Activated naive CD8-positive, alpha-beta T cell treated with anti-CD3 and anti-CD28 coated beads, Interleukin-2, amount 50 U/mL, for 24 hours (primary cell): Measurements from ENCODE around the gene HSCB.
"Not testable (repeated sequence)": the region's sequence is repeated elsewhere in the genome, so short reads cannot be mapped to it uniquely, and the experiment has no call there.

ENCODE experiments used
- ATAC-seq: fragments of 150-1000 bp; cut with Tn5 transposase; one replicate; pipeline ENCODE4 v1.10.0; 2021
- DNase-seq: peaks from one replicate; pipeline ENCODE4 v3.0.0; 2021
- H3K27ac Mint-ChIP-seq: one replicate; pipeline ENCODE4 v1.8.0; 2021; ENCODE audit warnings: mild to moderate bottlenecking, mixed read lengths
- H3K27me3 Mint-ChIP-seq: one replicate; pipeline ENCODE4 v1.8.0; 2021; ENCODE audit warnings: mixed read lengths
- H3K36me3 Mint-ChIP-seq: one replicate; pipeline ENCODE4 v1.8.0; 2021; ENCODE audit warnings: low read depth, mixed read lengths
- H3K4me1 Mint-ChIP-seq: one replicate; pipeline ENCODE4 v1.8.0; 2021; ENCODE audit warnings: mixed read lengths
- H3K4me3 Mint-ChIP-seq: one replicate; pipeline ENCODE4 v1.8.0; 2021; ENCODE audit warnings: mild to moderate bottlenecking, moderate library complexity, mixed read lengths
- H3K9me3 Mint-ChIP-seq: one replicate; pipeline ENCODE4 v1.8.0; 2021; ENCODE audit warnings: mixed read lengths

HSCB gene

DNA sequence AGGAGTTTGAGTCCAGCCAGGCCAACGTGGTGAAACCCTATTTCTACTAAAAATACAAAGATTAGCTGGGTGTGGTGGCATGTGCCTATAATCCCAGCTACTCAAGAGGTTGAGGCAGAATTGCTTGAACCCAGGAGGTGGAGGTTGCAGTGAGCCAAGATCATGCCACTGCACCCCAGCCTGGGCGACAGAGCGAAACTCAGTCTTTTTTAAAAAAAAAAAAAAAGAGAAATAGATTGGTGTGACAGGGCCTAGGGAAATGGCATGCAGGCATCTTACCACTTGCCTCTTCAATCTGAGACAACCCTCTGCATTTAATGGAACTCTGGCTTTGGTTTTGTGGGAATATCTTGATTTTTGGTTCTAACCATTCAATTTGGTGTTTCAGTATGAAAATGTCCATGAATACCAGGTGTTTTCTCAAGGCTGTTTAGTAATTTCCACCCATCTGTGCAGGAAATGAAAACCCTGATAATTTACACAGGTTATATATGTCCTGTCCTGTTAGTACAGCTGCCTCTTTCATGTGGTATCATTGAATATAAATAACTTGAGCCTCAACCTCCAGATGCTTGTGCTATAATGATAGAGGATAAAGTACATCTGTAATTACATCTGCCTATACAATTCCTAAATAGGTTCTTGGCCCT, 50.1 kb downstream of the HSCB start:
- peaks cover 38% of the 10 kb centered on the region for H3K36me3 Mint-ChIP-seq
- DNase-seq = no peak
- H3K4me3 Mint-ChIP-seq = no peak overlapping the region
- H3K9me3 Mint-ChIP-seq = no peaks in the 10 kb centered on the region
- ATAC-seq = peak; percentile 33
- peaks cover 55% of the 10 kb centered on the region for H3K4me1 Mint-ChIP-seq
- H3K27ac Mint-ChIP-seq = no peak overlapping the region
- H3K27me3 Mint-ChIP-seq = no peaks in the 10 kb centered on the region

DNA sequence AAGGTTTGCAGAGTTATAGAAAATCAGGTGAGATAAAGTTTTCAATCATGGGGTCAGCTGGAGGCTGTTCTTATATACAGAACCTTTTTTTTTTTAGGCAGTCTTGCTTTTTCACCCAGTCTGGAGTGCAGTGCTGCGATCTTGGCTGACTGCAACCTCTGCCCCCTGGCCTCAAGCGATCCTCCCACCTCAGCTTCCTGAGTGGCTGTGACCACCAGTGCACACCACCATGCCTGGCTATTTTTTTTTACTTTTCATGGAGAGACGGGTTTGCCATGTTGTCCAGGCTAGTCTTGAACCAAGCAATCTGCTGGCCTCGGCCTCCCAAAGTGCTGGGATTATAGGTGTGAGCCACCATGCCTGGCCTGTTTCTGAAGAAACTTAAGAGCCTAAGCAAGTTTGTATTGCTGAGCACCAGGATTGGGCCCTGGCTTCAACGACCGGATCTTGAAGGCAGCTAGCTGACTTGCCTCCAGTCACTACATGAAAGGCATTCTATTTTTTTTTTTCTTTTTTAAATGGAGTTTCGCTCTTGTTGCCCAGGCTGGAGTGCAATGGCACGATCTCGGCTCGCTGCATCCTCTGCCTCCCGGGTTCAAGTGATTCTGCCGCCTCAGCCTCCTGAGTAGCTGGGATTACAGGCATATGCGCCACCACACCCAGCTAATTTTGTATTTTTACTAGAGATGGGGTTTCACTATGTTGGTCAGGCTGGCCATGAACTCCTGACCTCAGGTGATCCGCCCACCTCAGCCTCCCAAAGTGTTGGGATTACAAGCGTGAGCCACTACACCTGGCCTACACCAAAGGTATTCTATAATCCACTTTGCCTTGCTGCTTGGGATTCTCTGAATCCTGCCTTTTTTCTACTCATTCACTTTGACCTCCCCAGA, 50.9 kb downstream of the HSCB start:
- Mint-ChIP-seq H3K27me3 (no peaks in the 10 kb centered on the region), H3K9me3 (no peaks in the 10 kb centered on the region), H3K36me3 (peaks cover 44% of the 10 kb centered on the region), H3K4me1 (peaks cover 62% of the 10 kb centered on the region), H3K4me3 (no peak overlapping the region), H3K27ac (no peak overlapping the region)
- ATAC-seq = peak; percentile 35
- DNase-seq = no peak

DNA sequence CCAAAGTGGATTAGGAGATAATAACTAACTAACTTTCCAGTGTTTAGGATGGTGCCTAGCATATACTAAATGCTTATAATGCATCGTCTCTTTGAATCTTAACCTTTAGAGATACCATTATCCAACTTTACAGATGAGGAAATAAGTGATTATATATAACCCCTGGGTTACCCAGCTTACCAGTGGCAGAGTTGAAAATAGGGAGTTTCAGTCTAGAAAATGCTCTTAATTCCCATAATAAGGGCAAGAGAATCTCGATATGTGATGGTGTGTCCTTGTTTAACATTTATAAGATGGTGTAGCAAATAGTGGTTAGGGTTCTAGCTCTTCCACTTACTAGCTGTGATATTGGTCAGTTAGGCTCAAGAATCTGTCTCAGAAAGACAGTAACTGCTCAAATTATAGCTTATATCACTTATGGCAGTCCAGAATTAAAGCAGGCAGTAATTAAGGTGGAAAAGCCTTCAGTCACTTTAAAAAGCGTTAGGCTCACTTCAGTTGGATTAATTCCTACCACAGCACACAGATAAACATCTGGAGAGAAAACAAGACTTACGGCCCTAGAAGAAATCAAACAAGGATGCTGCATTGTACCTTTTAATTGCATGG, 52.2 kb downstream of the HSCB start:
- no peak for DNase-seq
- Mint-ChIP-seq H3K9me3 (no peaks in the 10 kb centered on the region), H3K27ac (no peak overlapping the region), H3K36me3 (peaks cover 55% of the 10 kb centered on the region), H3K27me3 (no peaks in the 10 kb centered on the region), H3K4me3 (no peak overlapping the region), H3K4me1 (peaks cover 69% of the 10 kb centered on the region)
- no peak for ATAC-seq

DNA sequence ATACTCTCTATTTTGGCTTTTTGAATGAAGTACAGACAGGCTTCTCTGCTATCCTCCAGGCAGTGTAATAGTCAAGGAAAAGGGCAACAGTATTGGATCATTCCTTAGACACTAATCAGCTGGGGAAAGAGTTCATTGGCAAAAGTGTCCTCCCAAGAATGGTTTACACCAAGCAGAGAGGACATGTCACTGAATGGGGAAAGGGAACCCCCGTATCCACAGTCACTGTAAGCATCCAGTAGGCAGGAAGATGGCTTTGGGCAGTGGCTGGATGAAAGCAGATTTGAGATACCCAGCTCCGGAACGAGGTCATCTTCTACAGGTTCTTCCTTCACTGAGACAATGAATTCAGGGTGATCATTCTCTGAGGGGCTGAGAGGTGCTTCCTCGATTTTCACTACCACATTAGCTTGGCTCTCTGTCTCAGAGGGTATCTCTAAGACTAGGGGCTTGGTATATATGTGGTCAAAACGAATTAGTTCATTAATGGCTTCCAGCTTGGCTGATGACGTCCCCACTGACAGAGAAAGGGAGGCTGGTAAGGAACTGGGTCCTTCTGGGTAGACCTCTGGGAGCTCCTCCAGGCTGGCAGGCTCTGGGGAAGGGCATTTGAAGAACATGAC, 53.3 kb downstream of the HSCB start:
- DNase-seq (no peak), ATAC-seq (no peak)
- Mint-ChIP-seq H3K4me1 (peaks cover 69% of the 10 kb centered on the region), H3K27me3 (no peaks in the 10 kb centered on the region), H3K9me3 (no peaks in the 10 kb centered on the region), H3K4me3 (no peak overlapping the region), H3K27ac (no peak overlapping the region), H3K36me3 (peaks cover 63% of the 10 kb centered on the region)

DNA sequence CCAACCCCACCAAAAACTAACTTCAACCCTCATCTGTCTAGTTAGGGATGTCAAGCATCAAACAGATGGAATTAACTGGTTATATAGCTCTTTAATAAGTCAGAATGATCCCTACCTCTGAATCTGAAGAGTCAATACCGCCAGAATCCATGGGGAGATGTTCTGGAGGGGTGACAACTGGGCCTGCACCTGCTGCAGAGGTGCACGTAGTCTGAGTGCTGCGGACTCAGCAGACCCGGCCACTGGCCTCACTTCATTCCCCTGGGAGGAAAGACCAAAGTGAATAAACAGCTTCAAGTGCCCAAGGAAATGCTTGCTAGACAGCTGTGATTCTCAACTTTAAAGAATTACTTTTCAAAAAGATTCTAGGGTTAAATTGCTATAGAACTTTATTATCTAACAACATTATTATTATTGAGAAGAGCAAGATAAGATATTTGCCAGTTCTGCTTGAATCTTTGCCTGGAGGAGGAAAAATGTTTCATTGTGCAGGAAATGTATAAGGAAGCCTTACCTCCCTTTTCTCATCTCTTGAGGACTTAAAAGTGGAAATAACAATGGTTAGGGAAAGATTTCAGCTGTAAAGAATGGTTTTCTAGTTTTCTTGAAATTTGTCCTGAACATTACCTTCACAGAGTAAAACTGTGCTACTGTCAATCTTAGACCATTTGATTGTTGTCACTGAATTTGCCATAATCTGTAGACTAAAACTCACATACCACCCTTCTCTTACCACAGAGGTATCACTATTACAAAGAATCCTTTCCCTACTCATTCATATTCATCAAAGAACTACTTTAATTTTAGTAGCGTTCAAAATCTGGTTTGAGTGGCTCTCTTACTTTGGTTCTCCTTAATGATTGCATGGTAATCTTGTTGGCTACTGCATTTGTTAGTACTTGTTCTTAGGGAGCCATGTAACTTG, 54.4 kb downstream of the HSCB start:
- Mint-ChIP-seq H3K36me3 (peaks cover 65% of the 10 kb centered on the region), H3K27ac (peak overlapping the region; percentile 80), H3K9me3 (no peaks in the 10 kb centered on the region), H3K27me3 (no peaks in the 10 kb centered on the region), H3K4me1 (peaks cover 74% of the 10 kb centered on the region), H3K4me3 (peak overlapping the region; percentile 94)
- ATAC-seq = peak; percentile 8
- no peak for DNase-seq

DNA sequence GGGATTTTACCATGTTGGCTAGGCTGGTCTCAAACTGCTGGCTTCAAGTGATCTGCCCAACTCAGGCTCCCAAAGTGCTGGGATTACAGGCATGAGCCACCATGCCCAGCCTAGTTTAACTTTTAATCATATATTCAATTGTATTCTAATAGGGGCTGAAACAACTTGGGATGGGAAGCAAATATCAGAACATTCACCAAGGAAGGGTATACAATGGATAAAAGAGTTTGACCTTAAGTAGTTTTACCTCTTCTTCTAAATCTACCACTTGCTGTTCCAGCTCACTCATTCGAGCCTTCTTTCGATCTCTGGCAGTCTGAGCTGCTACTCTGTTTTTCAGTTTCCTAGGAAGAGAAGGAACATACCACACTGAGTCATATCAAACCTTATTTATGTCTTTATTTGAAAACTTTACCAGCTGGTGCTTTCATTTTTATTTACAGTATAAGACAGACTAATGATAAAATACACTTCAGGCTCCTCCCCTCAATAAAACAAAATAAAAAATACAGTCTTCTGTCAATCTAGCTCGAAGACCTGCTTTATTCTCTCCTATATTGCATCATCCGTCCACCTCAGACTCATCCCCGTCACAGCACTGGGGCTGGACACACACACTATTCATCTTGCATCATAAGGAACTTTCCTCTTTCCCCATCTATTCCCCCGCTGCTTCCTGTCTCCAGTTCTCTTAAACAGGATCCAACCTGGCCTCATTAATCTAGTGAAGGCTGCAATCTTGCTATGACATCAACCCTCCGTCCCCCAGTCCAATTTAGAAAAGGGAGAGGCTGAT, 57.2 kb downstream of the HSCB start:
- no peaks in the 10 kb centered on the region for H3K27me3 Mint-ChIP-seq
- peak overlapping the region; percentile 94 for H3K4me3 Mint-ChIP-seq
- H3K36me3 Mint-ChIP-seq = peaks cover 62% of the 10 kb centered on the region
- ATAC-seq (peak; percentile 44), DNase-seq (peak; percentile 33)
- H3K4me1 Mint-ChIP-seq = peaks cover 70% of the 10 kb centered on the region
- no peaks in the 10 kb centered on the region for H3K9me3 Mint-ChIP-seq
- peak overlapping the region; percentile 98 for H3K27ac Mint-ChIP-seq

DNA sequence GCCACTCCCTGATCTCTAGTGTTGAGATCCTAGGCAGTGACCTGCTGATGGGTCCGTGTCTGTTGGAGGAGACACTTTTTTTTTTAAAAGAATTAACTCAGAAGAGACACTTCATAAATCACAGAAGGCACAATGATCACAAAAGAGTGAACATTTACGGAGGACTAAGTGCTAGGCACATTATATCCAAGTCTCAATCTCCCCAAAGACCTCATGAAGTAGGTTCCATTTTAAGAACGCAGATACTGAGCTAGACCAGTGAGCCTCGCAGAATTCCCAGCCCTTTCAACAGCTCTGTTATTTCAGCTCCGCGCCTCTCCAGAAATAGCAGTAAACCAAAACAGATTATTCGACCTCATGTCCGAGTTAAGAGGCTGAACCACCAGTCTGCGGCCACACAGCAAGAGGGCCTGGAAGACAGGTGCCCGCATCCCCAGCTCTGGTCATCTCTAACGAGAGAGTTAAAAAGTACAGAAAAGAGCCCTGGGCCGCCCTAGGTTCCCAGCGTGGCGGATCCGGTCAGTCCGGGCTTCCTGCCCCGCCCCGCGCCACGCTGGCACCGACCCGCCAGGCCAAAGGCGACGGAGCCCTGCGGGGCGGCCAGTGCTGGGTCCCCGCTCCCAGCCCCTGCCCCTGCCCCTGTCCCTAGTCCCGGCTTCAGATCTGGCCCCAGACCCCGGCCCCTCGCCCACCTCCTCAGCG, 57.9 kb downstream of the HSCB start:
- H3K36me3 Mint-ChIP-seq = peaks cover 57% of the 10 kb centered on the region
- H3K4me3 Mint-ChIP-seq = peak overlapping the region; percentile 94
- DNase-seq (peak; percentile 51), ATAC-seq (peak; percentile 29)
- H3K27ac Mint-ChIP-seq = peak overlapping the region; percentile 98
- no peaks in the 10 kb centered on the region for H3K27me3 Mint-ChIP-seq
- peaks cover 67% of the 10 kb centered on the region for H3K4me1 Mint-ChIP-seq
- H3K9me3 Mint-ChIP-seq = no peaks in the 10 kb centered on the region

DNA sequence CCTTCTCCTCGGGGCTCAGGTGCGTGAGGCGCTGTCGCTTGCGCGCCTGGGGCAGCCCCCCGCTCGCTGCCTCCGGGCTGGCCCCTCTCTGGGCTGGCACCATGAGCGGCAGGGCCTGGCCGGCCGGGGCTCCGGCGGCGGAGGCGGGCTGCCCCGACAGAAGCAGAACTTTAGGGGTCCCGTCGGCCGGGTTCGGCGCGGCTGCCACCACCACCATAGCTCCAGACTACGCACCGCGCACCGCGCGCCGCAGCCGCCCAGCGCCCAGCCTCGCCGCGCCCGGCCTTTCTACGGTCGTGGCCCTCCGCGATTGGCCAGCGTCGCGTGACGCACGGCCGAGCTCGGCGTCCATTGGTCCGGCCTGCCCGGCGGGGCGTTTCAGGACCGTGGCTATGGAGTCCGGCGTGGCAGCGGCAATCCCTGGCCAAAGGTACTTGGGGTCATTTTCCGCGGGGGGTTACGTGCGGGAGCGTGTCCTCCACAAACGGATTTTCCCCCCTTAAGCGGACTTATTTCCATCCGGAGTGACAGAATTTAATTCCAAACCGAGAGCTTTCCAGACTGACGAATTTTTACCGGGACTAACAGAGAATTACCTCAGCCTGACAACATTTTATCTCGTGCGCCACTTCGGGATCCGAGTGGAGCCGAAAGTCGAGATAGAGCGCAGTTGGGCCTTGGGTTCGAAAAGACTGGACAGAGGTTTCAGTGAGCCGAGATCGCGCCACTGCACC, 58.6 kb downstream of the HSCB start, which contains the start of gene XBP1:
Gene XBP1, minus strand, starts transcription at position 262 of the 734 bp plus-strand sequence.
- Mint-ChIP-seq H3K4me1 (peaks cover 61% of the 10 kb centered on the region), H3K27me3 (no peaks in the 10 kb centered on the region), H3K9me3 (no peaks in the 10 kb centered on the region), H3K27ac (peak within 1 kb of the TSS; percentile 98), H3K36me3 (peaks cover 51% of the 10 kb centered on the region), H3K4me3 (peak within 1 kb of the TSS; percentile 94)
- peak; percentile 92 for DNase-seq
- peak; percentile 87 for ATAC-seq

DNA sequence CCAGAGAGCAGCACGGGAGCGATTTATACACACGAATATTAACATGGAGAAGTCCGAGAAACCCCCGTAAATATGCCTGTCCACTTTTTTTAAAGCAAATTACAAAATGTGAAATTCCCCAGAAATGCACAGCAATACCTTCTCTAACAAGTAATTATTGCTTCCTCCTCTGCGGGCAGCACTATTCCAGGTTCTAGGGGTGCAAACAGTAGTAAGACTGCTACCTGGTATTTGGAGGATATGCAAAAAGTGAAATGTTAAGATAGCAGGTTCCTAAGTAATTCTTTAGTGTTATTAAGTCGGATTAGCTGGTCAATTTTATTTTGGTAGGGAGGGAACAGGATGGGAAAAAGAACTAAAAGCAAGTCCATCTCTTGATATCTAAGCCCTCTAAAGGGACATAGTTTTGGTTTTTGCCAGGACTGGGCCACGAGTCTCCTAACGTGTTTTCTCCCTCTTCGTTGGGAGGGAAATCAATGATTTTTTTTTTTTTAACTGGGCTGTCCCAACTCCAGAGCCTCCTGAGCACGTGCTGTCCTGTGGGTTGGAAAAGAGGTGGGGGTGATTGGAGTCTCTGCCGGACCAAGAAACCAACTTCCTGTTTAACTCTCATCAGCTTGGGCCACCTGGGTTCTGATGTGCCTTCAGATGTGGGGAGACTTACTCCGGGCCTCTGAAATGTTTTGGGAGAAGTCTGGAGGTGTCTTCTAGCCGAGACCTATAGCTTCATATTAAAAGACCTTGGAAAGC, 60.2 kb downstream of the HSCB start:
- no peak for ATAC-seq
- H3K9me3 Mint-ChIP-seq = no peaks in the 10 kb centered on the region
- H3K36me3 Mint-ChIP-seq = peaks cover 36% of the 10 kb centered on the region
- H3K27me3 Mint-ChIP-seq = no peaks in the 10 kb centered on the region
- peaks cover 46% of the 10 kb centered on the region for H3K4me1 Mint-ChIP-seq
- H3K27ac Mint-ChIP-seq = peak overlapping the region; percentile 98
- peak overlapping the region; percentile 94 for H3K4me3 Mint-ChIP-seq
- DNase-seq = no peak

DNA sequence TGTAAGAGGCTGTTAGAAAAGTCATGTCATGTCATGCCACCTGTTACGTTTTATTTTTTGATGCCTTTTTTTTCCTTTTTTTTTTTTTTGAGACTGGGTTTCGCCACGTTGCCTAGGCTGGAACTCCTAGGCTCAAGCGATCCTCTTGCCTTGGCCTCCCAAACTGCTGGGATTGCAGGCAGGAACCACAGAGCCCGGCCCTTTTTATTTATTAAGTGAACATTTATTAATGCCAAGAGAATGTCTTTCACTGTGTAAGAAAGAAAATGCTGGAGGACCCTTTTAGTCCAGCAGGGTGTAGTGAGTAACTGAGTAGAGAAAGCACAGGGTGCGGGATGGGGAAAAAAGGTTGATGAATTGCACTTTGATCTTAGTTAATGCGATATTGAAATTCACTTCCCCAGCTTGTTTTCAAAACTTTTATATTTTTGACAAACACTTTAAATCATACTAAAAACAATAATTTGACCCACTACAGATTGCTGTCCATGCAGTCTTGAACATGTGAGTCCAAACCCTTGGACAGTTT, 60.8 kb downstream of the HSCB start:
- Mint-ChIP-seq H3K27ac (peak overlapping the region; percentile 98), H3K4me3 (peak overlapping the region; percentile 94), H3K9me3 (no peaks in the 10 kb centered on the region), H3K36me3 (peaks cover 31% of the 10 kb centered on the region), H3K27me3 (no peaks in the 10 kb centered on the region), H3K4me1 (peaks cover 41% of the 10 kb centered on the region)
- ATAC-seq = no peak
- DNase-seq = no peak

DNA sequence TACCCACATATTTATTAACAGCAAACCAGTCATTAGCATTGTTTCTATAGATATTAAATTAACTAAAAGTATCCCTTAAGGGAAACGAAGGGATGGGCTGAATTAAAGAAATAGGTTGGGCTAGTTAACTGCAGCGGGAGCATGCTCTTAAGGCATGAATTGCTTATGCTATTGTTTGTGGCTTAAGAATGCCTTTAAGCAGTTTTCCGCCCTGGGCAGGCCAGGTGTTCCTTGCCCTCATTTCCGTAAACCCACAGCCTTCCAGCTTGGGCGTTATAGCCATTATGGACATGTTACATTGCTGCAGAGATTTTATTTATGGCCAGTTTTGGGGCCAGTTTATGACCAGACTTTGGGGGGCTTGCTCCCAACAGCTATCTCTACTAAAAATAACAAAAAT, 63.6 kb downstream of the HSCB start:
- not testable (repeated sequence) for DNase-seq, H3K9me3 Mint-ChIP-seq, H3K27ac Mint-ChIP-seq, H3K27me3 Mint-ChIP-seq, ATAC-seq, H3K4me3 Mint-ChIP-seq
- Mint-ChIP-seq H3K36me3 (peaks cover 14% of the 10 kb centered on the region), H3K4me1 (peaks cover 46% of the 10 kb centered on the region)
